RWPE2 (cell line): Measurements from ENCODE around the gene EPX.

Experiments
- ATAC-seq: fragments of 200-7000 bp; cut with Tn5 transposase; 3 replicates; pipeline ENCODE4 v1.9.1; 2021; ENCODE audit warnings: low read depth
- DNase-seq: peaks from one replicate; pipeline ENCODE4 v3.0.0-alpha.2; 2020; ENCODE audit warnings: low spot score
- H3K27ac ChIP-seq: fragments of 450-650 bp; 2 replicates; pipeline ENCODE4 v1.5.1; 2017; ENCODE audit warnings: mild to moderate bottlenecking; ENCODE audit not compliant: poor library complexity, severe bottlenecking
- H3K27me3 ChIP-seq: fragments of 250-450 bp; sonication (Bioruptor Pico); 2 replicates; pipeline ENCODE4 v1.5.1; 2021; ENCODE audit warnings: mild to moderate bottlenecking, moderate library complexity; ENCODE audit not compliant: insufficient read depth, poor library complexity, severe bottlenecking
- H3K36me3 ChIP-seq: fragments of 250-450 bp; sonication (Bioruptor Pico); 2 replicates; pipeline ENCODE4 v1.5.1; 2020; ENCODE audit warnings: low read depth, mild to moderate bottlenecking, moderate library complexity
- H3K4me1 ChIP-seq: fragments of 250-450 bp; sonication (Bioruptor Pico); 2 replicates; pipeline ENCODE4 v1.5.1; 2021; ENCODE audit warnings: mild to moderate bottlenecking, moderate library complexity; ENCODE audit not compliant: insufficient read depth, poor library complexity, severe bottlenecking
- H3K4me3 ChIP-seq: fragments of 250-450 bp; sonication (Bioruptor Pico); 2 replicates; pipeline ENCODE4 v1.5.1; 2021; ENCODE audit warnings: mild to moderate bottlenecking, moderate library complexity; ENCODE audit not compliant: severe bottlenecking
- H3K9me3 ChIP-seq: fragments of 250-450 bp; sonication (Bioruptor Pico); 2 replicates; pipeline ENCODE4 v1.5.1; 2021; ENCODE audit warnings: mild to moderate bottlenecking, moderate library complexity; ENCODE audit not compliant: severe bottlenecking
- TF ChIP-seq, protein P1 (sequence below): fragments of 450-650 bp; IDR thresholded peaks from one replicate; pipeline ENCODE4 v1.5.1; 2017; ENCODE audit warnings: mild to moderate bottlenecking, moderate library complexity; ENCODE audit not compliant: poor library complexity, severe bottlenecking

EPX gene

DNA sequence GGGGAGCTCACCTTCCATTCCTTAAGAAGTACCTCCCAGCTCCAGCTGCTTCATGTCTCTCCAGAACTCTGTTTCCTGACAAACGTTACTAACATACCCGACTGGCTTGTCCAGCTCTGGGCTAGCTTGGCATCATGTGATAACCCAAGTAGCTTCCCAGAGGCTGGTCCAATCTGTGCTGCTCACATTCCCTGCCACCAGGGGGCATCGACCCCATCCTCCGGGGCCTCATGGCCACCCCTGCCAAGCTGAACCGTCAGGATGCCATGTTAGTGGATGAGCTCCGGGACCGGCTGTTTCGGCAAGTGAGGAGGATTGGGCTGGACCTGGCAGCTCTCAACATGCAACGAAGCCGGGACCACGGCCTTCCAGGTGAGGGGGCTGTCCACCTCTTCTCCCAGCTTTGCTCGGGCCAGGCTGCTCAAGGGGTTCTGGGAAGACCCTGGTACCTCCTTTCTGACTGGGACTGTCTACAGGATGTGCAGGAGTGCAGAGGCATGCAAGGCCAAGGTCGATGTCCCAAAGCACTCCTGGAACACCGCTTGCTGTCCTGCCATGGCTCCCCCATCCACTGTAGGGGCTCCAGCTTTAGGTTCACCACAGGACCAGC lies 7.6 kb downstream of the EPX start:
- no peak overlapping the region for H3K4me3 ChIP-seq
- ATAC-seq (peak; percentile 74; the same call in 2 of the 3 replicates), DNase-seq (no peak)

DNA sequence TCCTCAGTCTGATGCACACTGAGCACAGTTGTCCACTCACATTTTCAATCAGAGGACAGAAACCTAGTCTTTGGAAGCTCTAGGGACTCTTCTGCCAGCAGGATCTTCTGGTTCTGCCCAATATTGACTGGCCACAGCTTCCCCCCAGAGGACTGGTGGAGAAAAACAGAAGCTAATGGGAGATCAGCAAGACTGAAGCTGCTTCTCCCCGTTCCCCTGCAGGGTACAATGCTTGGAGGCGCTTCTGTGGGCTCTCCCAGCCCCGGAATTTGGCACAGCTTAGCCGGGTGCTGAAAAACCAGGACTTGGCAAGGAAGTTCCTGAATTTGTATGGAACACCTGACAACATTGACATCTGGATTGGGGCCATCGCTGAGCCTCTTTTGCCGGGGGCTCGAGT lies 10.3 kb downstream of the EPX start:
- Histone ChIP-seq H3K4me1 (no peaks in the 10 kb centered on the region), H3K9me3 (no peaks in the 10 kb centered on the region), H3K27me3 (peaks cover 3% of the 10 kb centered on the region), H3K27ac (no peak overlapping the region), H3K4me3 (no peak overlapping the region), H3K36me3 (peaks cover 6% of the 10 kb centered on the region; the same call in 1 of the 2 replicates)
- TF ChIP-seq, protein P1, sequence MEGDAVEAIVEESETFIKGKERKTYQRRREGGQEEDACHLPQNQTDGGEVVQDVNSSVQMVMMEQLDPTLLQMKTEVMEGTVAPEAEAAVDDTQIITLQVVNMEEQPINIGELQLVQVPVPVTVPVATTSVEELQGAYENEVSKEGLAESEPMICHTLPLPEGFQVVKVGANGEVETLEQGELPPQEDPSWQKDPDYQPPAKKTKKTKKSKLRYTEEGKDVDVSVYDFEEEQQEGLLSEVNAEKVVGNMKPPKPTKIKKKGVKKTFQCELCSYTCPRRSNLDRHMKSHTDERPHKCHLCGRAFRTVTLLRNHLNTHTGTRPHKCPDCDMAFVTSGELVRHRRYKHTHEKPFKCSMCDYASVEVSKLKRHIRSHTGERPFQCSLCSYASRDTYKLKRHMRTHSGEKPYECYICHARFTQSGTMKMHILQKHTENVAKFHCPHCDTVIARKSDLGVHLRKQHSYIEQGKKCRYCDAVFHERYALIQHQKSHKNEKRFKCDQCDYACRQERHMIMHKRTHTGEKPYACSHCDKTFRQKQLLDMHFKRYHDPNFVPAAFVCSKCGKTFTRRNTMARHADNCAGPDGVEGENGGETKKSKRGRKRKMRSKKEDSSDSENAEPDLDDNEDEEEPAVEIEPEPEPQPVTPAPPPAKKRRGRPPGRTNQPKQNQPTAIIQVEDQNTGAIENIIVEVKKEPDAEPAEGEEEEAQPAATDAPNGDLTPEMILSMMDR: no peak
- DNase-seq: no peak
- ATAC-seq: no peak

More for the DNA sequence above, 7.6 kb downstream of the EPX start:
- H3K27me3 ChIP-seq: peaks cover 3% of the 10 kb centered on the region
- H3K36me3 ChIP-seq: no peaks in the 10 kb centered on the region
- H3K9me3 ChIP-seq: no peaks in the 10 kb centered on the region
- H3K27ac ChIP-seq: no peak overlapping the region
- TF ChIP-seq, protein P1: peak; percentile 44
- peaks cover 3% of the 10 kb centered on the region for H3K4me1 ChIP-seq

DNA sequence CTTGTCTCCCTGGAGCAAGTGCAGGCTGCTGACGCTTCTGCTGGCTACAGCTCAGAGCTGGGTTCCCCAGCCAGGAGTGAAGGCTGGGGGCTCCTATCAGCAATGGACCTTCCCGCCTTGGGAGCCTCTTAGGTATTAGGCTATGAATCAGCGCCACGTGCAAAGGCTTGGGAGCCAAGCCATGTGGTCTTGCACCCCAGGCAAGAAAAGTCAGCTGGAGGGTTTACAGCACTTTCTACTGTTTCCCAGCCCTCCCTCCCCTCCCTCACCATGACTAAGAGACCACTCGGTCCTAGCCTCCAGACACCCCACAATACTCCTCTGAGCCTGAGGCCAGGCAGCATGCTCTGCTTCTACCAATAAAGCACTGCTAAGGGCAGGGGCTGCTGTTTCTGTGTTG lies 12.3 kb downstream of the EPX start:
- H3K9me3 ChIP-seq: no peaks in the 10 kb centered on the region
- H3K4me3 ChIP-seq: no peak overlapping the region
- H3K27me3 ChIP-seq: no peaks in the 10 kb centered on the region
- peaks cover 15% of the 10 kb centered on the region for H3K36me3 ChIP-seq
- no peak for DNase-seq
- TF ChIP-seq, protein P1: no peak
- no peaks in the 10 kb centered on the region for H3K4me1 ChIP-seq
- ATAC-seq: no peak
- H3K27ac ChIP-seq: no peak overlapping the region

DNA sequence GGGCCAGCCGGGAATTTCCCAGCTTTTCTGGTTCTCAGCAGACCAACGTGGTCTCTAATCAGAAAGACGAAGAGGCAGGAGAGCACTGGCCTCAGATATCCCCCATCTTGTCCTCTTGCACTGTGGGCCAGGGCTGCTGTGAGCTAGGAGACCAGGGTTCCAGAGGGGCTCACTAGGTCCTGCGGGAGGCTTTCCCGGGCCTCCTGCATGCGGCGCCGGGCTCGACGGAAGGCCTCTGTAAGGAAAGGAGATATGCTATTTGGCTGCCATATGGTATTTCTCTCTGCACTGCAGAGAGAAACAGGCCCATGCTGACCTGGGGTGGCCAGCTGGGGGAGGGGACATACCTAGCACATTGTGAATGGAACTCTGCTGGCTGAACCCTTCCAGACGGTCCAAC lies 13.4 kb downstream of the EPX start:
- no peak overlapping the region for H3K4me3 ChIP-seq
- DNase-seq: no peak
- H3K36me3 ChIP-seq: peaks cover 23% of the 10 kb centered on the region
- TF ChIP-seq, protein P1: no peak
- ATAC-seq: no peak
- no peaks in the 10 kb centered on the region for H3K27me3 ChIP-seq
- H3K27ac ChIP-seq: no peak overlapping the region
- H3K9me3 ChIP-seq: no peaks in the 10 kb centered on the region
- no peaks in the 10 kb centered on the region for H3K4me1 ChIP-seq

DNA sequence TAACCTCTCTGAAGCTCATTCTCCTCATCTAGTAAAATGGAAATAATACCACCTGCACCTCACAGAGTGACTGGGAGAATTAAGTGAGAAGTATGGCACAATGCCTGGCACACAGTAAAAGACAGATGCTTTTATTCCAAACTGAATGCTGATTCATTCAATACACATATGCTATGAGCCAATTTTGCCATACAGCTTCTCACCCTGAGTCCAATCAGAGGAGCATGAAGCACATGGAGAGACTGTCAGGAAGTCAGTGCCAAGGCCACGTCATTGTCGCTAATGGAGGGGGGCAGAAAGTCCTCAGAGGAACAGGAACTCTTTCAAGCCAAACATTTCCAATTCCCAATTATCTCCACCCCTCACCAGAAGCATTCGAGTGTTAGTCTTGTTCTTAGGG lies 14.9 kb downstream of the EPX start:
- no peaks in the 10 kb centered on the region for H3K4me1 ChIP-seq
- H3K36me3 ChIP-seq: peaks cover 38% of the 10 kb centered on the region
- no peak overlapping the region for H3K4me3 ChIP-seq
- H3K27ac ChIP-seq: no peak overlapping the region
- ATAC-seq (no peak), DNase-seq (no peak)
- no peaks in the 10 kb centered on the region for H3K9me3 ChIP-seq
- TF ChIP-seq, protein P1: no peak
- no peaks in the 10 kb centered on the region for H3K27me3 ChIP-seq
